H9 (cell line): Measurements from ENCODE around the gene SAMMSON. TPM values are rescaled to one million over a fixed set of nuclear protein-coding genes. Genes with fewer than 3 reads are reported as not detected.

Experiments used
- DNase-seq: peaks from one replicate; pipeline ENCODE4 v3.0.0-alpha.2; 2017
- H2AFZ ChIP-seq: one replicate; pipeline ENCODE4 v1.6.1; 2013; ENCODE audit warnings: mild to moderate bottlenecking, low read length, control low read depth, moderate library complexity
- H2AK5ac ChIP-seq: 2 replicates; pipeline ENCODE4 v1.6.1; 2013; ENCODE audit warnings: low read length, control low read depth, mixed read lengths; ENCODE audit not compliant: insufficient read length
- H2BK120ac ChIP-seq: one replicate; pipeline ENCODE4 v1.6.1; 2013; ENCODE audit warnings: low read depth, mild to moderate bottlenecking, low read length, control low read depth, inconsistent platforms; ENCODE audit not compliant: poor library complexity, severe bottlenecking
- H2BK12ac ChIP-seq: 2 replicates; pipeline ENCODE4 v1.6.1; 2013; ENCODE audit warnings: low read length, control low read depth, mixed read lengths, low read depth; ENCODE audit not compliant: insufficient read length
- H2BK15ac ChIP-seq: 2 replicates; pipeline ENCODE4 v1.6.1; 2013; ENCODE audit warnings: low read depth, low read length, control low read depth
- H2BK20ac ChIP-seq: one replicate; pipeline ENCODE4 v1.6.1; 2013; ENCODE audit warnings: low read depth, mild to moderate bottlenecking, low read length, control low read depth, inconsistent platforms; ENCODE audit not compliant: poor library complexity, severe bottlenecking
- H2BK5ac ChIP-seq: 2 replicates; pipeline ENCODE4 v1.6.1; 2013; ENCODE audit warnings: low read length, control low read depth, mixed read lengths; ENCODE audit not compliant: insufficient read length
- H3K14ac ChIP-seq: 2 replicates; pipeline ENCODE4 v1.6.1; 2013; ENCODE audit warnings: low read length, control low read depth; ENCODE audit not compliant: insufficient read depth
- H3K18ac ChIP-seq: 2 replicates; pipeline ENCODE4 v1.6.1; 2013; ENCODE audit warnings: low read depth, mild to moderate bottlenecking, mixed read lengths, low read length, control low read depth; ENCODE audit not compliant: insufficient read length
- H3K23ac ChIP-seq: 2 replicates; pipeline ENCODE4 v1.6.1; 2013; ENCODE audit warnings: low read length, control low read depth, mixed read lengths, low read depth; ENCODE audit not compliant: insufficient read length
- H3K23me2 ChIP-seq: 2 replicates; pipeline ENCODE4 v1.6.1; 2013; ENCODE audit warnings: low read depth, mild to moderate bottlenecking, mixed read lengths, low read length, control low read depth; ENCODE audit not compliant: insufficient read length, poor library complexity, severe bottlenecking
- H3K27ac ChIP-seq: 2 replicates; pipeline ENCODE4 v1.5.1; 2013; ENCODE audit warnings: low read length, control low read depth, mixed read lengths, low read depth; ENCODE audit not compliant: insufficient read length
- H3K27me3 ChIP-seq: 2 replicates; pipeline ENCODE4 v1.6.1; 2013; ENCODE audit warnings: low read length, control low read depth, inconsistent platforms; ENCODE audit not compliant: insufficient read depth
- H3K4ac ChIP-seq: 2 replicates; pipeline ENCODE4 v1.6.1; 2013; ENCODE audit warnings: low read depth, mild to moderate bottlenecking, control low read depth, inconsistent platforms, low read length, moderate library complexity
- H3K4me1 ChIP-seq: 2 replicates; pipeline ENCODE4 v1.6.1; 2013; ENCODE audit warnings: low read length, control low read depth, inconsistent platforms; ENCODE audit not compliant: insufficient read depth
- H3K4me2 ChIP-seq: 2 replicates; pipeline ENCODE4 v1.6.1; 2013; ENCODE audit warnings: low read length, control low read depth, mixed read lengths; ENCODE audit not compliant: insufficient read length, insufficient read depth
- H3K56ac ChIP-seq: 2 replicates; pipeline ENCODE4 v1.6.1; 2013; ENCODE audit warnings: low read depth, mild to moderate bottlenecking, mixed read lengths, low read length, control low read depth; ENCODE audit not compliant: insufficient read length
- H3K79me1 ChIP-seq: 2 replicates; pipeline ENCODE4 v1.6.1; 2013; ENCODE audit warnings: low read depth, mild to moderate bottlenecking, moderate library complexity, low read length, control low read depth, inconsistent platforms; ENCODE audit not compliant: insufficient read depth, poor library complexity, severe bottlenecking
- H3K79me2 ChIP-seq: 2 replicates; pipeline ENCODE4 v1.6.1; 2013; ENCODE audit warnings: low read length, control low read depth, inconsistent platforms; ENCODE audit not compliant: insufficient read depth
- H3K9ac ChIP-seq: 2 replicates; pipeline ENCODE4 v1.6.1; 2013; ENCODE audit warnings: low read length, control low read depth, mixed read lengths; ENCODE audit not compliant: insufficient read length; ENCODE audit errors: extremely low read depth
- H3K9me3 ChIP-seq: one replicate; pipeline ENCODE4 v1.6.1; 2013; ENCODE audit warnings: low read depth, low read length, inconsistent platforms; ENCODE audit not compliant: control insufficient read depth
- H3T11ph ChIP-seq: one replicate; pipeline ENCODE4 v1.6.1; 2013; ENCODE audit warnings: mild to moderate bottlenecking, low read length, control low read depth, inconsistent platforms
- H4K20me1 ChIP-seq: one replicate; pipeline ENCODE4 v1.6.1; 2013; ENCODE audit not compliant: control insufficient read depth, insufficient read length, insufficient read depth
- H4K5ac ChIP-seq: 2 replicates; pipeline ENCODE4 v1.6.1; 2013; ENCODE audit warnings: low read depth, mild to moderate bottlenecking, mixed read lengths, low read length, control low read depth; ENCODE audit not compliant: insufficient read length
- H4K8ac ChIP-seq: replicated peaks from 2 replicates; pipeline ENCODE4 v1.6.1; 2013; ENCODE audit warnings: low read length, control low read depth, mixed read lengths, low read depth; ENCODE audit not compliant: insufficient read length
- H4K91ac ChIP-seq: 2 replicates; pipeline ENCODE4 v1.6.1; 2013; ENCODE audit warnings: low read depth, mild to moderate bottlenecking, moderate library complexity, mixed read lengths, low read length, control low read depth; ENCODE audit not compliant: insufficient read length
- H3K27ac Mint-ChIP-seq, 3 experiments: 2 replicates in 2 of 3; 3 replicates in 1 of 3; pipeline ENCODE4 v1.8.0; 2020 to 2021; ENCODE audit warnings: mixed read lengths in 3 of 3, mild to moderate bottlenecking in 1 of 3, moderate library complexity in 1 of 3
- H3K27me3 Mint-ChIP-seq: 2 replicates; pipeline ENCODE4 v1.8.0; 2021; ENCODE audit warnings: low read depth, mild to moderate bottlenecking, moderate library complexity, mixed read lengths
- H3K36me3 Mint-ChIP-seq, 3 experiments: 2 replicates in 2 of 3; 3 replicates in 1 of 3; pipeline ENCODE4 v1.8.0; 2020 to 2021; ENCODE audit warnings: low read depth in 3 of 3, mixed read lengths in 3 of 3; ENCODE audit not compliant: insufficient read depth in 1 of 3
- H3K4me1 Mint-ChIP-seq, 2 experiments: 2 replicates each; pipeline ENCODE4 v1.8.0; 2020; ENCODE audit warnings: mixed read lengths in 2 of 2
- H3K4me3 Mint-ChIP-seq, 2 experiments: 2 replicates in 1 of 2; 3 replicates in 1 of 2; pipeline ENCODE4 v1.8.0; 2020 to 2021; ENCODE audit warnings: mild to moderate bottlenecking in 2 of 2, mixed read lengths in 2 of 2, moderate library complexity in 1 of 2
- H3K9me3 Mint-ChIP-seq, 2 experiments: 2 replicates in 1 of 2; 3 replicates in 1 of 2; pipeline ENCODE4 v1.8.0; 2020; ENCODE audit warnings: mild to moderate bottlenecking in 2 of 2, mixed read lengths in 2 of 2, moderate library complexity in 1 of 2
- total RNA-seq: library from RNA; stranded (reverse); gene quantifications from 2 replicates; pipeline ENCODE4 v1.2.1, GENCODE V29; 2021
- TF ChIP-seq, protein P1 (sequence below): fragments of 200-600 bp; sonication (generic); conservative IDR thresholded peaks from 3 replicates; pipeline ENCODE4 v1.8.0; 2021; ENCODE audit warnings: antibody characterized with exemption, mild to moderate bottlenecking

The SAMMSON gene
- total RNA-seq, 1 experiment from 2014 or later, result not detected

DNA sequence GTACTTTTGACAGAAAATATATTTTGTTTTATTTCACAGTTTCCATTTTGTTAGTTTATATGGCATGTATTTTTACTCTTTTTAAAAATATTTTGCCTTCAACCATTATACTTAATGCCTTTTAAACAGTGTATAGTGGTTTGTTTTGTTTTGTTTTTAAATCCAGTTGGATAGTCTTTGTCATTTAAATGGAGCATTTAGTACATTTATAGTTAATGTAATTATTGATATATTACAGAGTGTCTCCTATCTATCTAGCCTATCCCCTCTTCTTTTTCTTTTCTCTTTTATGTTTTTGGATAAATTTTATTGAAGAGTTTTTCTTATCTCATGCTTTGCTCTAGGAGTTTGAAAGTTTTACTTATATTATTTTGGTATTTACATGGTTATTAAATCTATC lies 3.6 kb downstream of the SAMMSON start:
- no peak overlapping the region for H2BK12ac ChIP-seq
- H3K23ac ChIP-seq, result no peak overlapping the region
- no peak overlapping the region for H2BK5ac ChIP-seq
- no peaks in the 10 kb centered on the region; a peak in 2 of 7 replicates for H3K36me3 Mint-ChIP-seq
- H2BK20ac ChIP-seq, result no peak overlapping the region
- peaks cover 0 to 2% of the 10 kb centered on the region in 2 experiments; a peak in 2 of 5 replicates for H3K9me3 Mint-ChIP-seq
- H2BK15ac ChIP-seq, result no peak overlapping the region
- H3K4me3 Mint-ChIP-seq, result no peak overlapping the region
- H3K9ac ChIP-seq, result no peak overlapping the region
- no peaks in the 10 kb centered on the region for H3K79me1 ChIP-seq
- no peak overlapping the region for H2BK120ac ChIP-seq
- peaks cover 7 to 14% of the 10 kb centered on the region in 2 experiments for H3K4me1 Mint-ChIP-seq
- TF ChIP-seq, protein P1, sequence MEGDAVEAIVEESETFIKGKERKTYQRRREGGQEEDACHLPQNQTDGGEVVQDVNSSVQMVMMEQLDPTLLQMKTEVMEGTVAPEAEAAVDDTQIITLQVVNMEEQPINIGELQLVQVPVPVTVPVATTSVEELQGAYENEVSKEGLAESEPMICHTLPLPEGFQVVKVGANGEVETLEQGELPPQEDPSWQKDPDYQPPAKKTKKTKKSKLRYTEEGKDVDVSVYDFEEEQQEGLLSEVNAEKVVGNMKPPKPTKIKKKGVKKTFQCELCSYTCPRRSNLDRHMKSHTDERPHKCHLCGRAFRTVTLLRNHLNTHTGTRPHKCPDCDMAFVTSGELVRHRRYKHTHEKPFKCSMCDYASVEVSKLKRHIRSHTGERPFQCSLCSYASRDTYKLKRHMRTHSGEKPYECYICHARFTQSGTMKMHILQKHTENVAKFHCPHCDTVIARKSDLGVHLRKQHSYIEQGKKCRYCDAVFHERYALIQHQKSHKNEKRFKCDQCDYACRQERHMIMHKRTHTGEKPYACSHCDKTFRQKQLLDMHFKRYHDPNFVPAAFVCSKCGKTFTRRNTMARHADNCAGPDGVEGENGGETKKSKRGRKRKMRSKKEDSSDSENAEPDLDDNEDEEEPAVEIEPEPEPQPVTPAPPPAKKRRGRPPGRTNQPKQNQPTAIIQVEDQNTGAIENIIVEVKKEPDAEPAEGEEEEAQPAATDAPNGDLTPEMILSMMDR, result no peak
- H3K79me2 ChIP-seq, result no peaks in the 10 kb centered on the region
- no peaks in the 10 kb centered on the region; the same call in 1 of the 2 replicates for H3K27me3 Mint-ChIP-seq
- H3K27ac ChIP-seq, result no peak overlapping the region
- no peak overlapping the region for H3K14ac ChIP-seq
- no peak overlapping the region for H2AFZ ChIP-seq
- no peak for DNase-seq
- H3K27me3 ChIP-seq, result no peaks in the 10 kb centered on the region
- H3K9me3 ChIP-seq, result no peaks in the 10 kb centered on the region
- no peak overlapping the region for H3K27ac Mint-ChIP-seq
- H3K4me1 ChIP-seq, result peaks cover 3% of the 10 kb centered on the region; the same call in 1 of the 2 replicates
- no peak overlapping the region for H4K8ac ChIP-seq
- H2AK5ac ChIP-seq, result no peak overlapping the region
- no peak overlapping the region for H3K56ac ChIP-seq
- H4K5ac ChIP-seq, result no peak overlapping the region
- H4K20me1 ChIP-seq, result no peaks in the 10 kb centered on the region
- H3K4me2 ChIP-seq, result no peak overlapping the region
- H3K4ac ChIP-seq, result no peak overlapping the region
- H3T11ph ChIP-seq, result no peak overlapping the region
- no peaks in the 10 kb centered on the region for H3K23me2 ChIP-seq
- H3K18ac ChIP-seq, result no peak overlapping the region
- H4K91ac ChIP-seq, result no peak overlapping the region
